ENCODE data around the gene SEMA4D.

SEMA4D gene

DNA sequence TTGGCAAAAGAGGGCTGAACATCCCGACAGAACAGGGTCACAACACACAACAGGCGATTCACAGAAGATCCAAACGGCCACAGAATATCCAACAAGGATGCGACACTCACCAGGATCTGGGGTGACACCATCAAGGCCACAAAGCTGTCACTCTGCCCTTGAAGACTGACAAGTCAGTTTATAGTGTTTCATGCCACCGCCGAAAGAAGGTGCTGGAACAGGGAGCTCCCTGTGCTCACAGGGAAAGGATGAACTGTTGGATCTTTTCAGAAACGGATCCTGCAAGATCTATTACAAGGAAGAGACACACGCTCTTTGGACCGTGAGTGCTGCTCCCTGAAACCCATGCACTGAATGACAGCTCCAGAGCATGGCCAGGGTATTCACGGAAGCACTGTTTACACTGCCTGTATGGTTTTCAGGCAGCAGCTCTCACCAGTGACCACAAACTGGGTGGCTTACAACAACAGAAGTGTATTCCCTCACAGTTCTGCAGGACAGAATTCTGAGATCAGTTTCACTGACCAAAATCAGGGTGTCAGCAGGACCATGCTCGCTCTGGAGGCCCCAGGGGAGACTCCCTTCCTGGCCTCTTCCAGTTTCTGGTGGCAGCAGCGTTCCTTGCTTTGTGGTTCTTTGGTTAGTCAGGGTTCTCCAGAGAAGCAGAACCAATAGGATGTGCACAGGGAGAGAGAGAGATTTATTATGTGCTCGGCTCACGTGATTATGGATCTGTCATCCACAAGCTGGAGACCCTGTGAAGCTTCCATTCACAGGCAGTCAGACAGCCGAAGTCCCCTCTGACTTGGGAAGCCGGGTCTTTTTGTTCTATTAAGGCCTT is 52.8 kb downstream of the SEMA4D start:
- no peak for DNase-seq

DNA sequence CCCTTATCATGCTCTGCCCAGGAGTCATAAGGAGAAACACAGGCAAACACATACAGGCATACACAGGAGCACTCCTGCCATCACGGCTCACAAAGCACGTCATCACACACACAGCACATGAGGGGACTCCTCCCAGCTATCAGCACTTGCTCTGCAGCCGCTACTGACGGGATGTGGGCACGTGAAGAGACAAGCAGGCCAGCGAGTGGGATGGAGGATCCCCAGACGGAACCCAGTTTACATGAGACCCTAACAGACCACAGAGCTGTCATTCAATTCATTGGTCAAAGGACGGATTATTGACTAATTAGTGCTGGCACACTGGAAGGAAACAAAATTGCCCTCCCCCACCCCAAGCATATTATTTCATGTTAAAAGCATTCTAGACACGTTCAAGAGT is 53.6 kb downstream of the SEMA4D start:
- no peak for DNase-seq

DNA sequence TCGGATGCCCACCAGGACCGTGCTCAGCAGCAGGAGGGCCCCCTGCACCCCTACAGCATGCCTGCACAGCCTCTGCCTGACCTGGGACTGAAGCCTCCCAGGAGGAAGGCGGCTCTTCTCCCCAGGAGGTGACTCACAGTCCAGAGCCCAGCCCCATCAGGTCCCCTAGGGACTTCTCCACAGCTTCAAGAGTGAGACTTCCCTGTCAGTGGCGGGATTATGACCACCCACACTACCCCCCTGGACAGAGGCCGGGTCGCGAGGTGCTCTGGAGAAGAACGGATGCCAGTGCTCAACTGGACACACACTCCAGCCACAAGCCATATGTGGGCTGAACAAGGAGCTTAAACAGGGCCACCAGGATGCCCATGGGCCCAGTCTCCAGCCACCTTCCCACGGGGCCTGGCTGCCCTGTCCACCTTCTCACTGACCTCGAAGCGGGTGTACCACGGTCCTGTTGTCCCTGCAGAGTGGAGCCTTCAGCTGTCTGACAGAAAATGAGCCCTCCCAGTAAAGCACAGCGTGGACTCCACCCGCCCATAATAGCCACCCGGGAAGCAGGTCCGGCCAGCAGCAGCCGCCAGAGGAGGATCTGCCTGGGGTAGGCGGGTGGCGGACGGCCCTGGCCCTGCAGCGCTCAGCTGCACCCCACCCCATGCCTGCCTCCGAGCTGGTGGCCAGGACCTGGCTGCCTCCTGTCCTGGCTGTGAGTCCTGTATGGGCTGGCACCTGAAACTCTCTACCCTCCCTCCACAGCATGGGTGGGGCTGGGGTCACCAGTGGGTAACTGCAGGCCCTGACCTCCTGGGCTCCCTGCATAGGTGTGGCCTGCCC is 54.7 kb downstream of the SEMA4D start:
- no peak for DNase-seq

DNA sequence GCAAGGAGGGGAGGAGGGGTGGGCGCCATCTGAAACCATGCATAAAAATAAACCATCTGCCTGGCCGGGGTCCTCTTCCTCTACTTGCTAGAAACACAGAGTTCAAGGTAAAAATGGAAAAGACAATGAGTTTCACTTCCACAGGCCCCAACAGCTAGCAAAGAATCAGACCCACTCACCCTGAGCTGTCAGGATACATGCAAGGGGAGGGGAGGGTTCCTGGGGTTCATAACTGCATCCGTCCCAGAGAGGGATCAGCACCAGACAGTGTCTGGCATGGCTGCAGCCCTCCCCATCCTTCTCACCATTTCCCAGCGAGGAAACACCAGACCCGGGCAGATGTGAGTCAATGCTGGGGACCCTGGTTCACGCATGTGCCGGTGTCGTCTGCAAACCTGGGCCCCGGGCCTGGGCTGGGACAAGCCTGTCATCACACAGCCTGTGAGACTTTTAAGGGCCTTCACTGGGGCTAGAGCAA is 55.4 kb downstream of the SEMA4D start:
- no peak for DNase-seq

DNA sequence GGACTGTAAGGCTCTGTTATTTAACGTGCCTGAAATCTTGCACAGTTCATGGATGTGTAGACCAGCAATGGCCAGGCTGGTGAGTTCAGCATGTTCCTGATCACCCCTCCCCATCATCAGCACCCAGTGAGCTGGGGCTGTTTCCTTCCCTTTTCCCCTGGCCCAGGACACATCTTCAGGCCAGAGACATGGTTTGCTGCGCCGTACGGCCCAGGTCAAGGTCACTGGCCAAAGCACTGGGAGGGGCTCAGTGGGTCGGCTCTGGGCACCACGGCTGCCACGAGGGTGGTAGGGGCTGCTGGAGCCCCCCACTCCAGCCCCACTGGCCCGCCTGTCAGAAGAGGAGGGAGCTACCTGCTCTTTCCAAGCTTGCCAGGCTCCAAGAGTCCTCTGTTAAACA is 55.9 kb downstream of the SEMA4D start:
- no peak for DNase-seq

DNA sequence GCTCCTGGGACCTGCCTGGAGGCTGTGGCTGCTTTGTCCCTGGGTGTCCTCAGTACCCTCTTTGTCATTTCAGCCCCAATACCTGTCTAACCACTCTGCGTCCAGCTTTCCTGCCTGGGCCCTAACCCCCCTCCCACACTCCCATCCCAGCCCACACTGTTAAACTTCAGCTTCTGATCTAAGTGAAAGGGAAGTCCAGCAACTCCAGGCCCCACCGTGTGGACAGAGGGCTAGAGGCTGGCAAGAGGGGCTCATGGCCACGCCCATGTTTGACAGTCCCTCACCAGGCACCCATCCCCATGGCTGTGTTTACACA is 56.3 kb downstream of the SEMA4D start:
- no peak for DNase-seq

DNA sequence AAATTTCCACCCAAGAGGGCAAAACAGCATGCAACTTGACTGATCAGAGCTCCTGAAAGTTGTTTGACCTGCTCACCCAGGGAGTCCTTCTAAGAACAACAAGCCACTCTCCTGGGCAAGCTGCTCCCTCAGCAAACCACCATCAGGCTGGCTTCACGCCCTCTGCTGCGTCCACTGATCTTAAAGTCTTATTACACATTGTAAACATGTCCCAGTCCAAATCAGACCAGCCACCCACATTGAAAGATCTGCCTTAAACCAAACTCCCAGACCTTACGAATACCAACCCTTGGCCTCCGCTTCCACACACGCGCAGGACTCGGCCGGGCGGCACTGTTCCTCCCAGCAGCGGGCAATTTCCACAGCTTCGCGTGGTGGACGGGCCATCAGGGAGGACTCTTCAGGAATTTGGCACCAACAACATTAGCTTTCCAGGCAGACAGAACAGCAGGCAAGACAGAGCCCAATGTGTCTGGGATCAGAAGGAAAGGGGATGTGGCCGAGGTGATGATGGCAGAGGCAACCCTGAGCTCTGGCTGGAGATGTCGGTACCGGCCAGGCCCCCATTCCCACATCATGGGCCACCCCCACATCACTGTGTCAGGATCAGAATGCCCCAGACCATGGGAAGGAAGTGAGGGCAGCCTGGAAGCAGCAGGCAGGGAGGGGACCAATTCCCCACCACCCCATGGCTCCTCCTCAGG is 56.8 kb downstream of the SEMA4D start:
- no peak for DNase-seq

DNA sequence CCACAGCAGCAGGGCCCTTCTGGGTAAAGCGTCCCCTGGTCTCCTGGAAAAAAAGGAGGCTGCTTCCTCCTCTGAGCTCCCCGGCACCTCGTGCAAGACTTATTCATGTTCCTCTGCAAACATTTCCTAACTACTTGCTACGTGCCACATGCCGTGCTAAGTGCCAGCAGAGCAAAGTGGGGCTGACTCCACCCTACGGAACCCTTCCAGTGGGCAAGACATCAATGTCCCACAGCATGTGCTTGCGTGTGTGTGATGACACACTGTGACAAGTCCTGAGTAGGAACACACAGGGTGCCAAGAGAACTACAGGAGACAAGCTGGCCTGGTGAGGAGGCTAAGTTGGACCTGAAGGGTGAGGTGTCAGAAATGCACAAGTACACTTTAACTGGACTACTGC is 57.4 kb downstream of the SEMA4D start:
- no peak for DNase-seq

DNA sequence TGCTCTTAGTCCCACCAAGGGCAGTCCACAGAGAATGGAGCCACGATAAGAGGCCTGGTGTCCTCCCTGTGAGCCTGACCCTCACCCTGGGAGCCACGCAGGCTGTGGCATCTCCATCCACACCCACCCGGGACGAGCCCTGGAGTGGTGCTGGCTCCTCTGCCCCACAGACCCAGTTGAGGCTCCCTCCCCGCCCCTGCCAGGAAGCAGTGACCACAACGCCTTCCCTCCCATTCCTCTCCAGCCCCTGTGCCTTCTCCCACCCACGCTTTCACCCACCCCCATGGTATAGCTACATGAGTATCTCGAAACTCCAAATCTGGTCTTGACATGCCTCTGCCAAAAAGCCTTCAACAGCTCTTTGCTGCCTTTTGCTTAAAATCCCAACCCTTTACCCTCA is 57.9 kb downstream of the SEMA4D start:
- no peak for DNase-seq

DNA sequence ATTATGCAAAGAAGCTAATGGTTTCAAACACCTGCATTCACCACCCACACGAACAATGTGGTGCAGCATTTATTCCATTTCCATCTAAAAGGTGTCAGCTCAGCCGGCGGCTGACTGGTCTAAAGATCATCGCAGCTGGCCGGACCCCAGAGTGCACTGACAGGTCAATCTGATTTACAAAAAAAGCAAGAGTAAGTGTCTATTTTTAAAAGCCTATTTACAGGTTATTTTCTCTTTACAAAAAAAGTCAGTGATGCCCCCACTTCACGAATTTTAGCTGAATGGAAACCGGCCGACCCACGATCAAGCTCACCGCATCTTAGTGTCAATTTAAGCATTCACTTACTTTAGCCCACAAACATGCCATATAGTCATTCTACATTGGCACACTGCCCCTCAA is 58.3 kb downstream of the SEMA4D start:
- no peak for DNase-seq

DNA sequence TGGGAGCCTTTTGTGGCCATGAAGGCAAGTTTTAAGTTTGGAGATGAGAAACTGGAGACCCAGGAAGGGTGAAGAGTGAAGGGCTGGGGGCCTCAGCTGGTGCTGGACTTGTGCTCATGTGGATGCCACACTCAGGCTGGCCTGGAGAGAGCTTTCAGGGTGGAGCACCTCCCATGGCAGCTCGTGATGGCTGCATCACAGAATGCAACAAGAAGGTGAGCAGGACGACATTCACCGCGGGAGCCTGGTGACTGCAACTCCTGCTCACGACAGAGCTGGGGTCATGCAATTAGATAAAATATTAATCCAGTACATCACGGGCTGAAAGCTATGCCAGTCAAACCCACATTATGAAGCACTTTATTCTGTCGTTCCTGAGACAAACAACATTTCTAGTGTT is 59.7 kb downstream of the SEMA4D start:
- no peak for DNase-seq

DNA sequence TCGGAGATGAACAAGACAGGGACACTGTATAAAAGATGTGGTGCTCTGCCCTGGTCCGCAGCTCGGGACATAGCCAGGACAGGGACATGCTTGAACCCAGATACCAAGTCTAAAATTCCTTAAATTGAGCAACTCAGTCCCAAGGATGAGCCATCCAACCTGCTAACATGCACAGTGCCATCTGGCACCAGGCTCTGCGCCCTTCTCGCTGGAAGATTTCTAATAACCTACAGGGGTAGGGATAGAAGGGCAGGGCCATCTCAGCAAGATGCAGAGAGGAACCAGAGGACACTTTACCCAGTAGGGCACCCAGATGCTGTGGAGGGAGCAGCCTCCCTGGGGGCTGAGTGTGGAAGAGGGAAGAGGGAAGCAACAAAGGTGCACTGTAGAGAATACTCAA is 60.1 kb downstream of the SEMA4D start:
- no peak for DNase-seq

DNA sequence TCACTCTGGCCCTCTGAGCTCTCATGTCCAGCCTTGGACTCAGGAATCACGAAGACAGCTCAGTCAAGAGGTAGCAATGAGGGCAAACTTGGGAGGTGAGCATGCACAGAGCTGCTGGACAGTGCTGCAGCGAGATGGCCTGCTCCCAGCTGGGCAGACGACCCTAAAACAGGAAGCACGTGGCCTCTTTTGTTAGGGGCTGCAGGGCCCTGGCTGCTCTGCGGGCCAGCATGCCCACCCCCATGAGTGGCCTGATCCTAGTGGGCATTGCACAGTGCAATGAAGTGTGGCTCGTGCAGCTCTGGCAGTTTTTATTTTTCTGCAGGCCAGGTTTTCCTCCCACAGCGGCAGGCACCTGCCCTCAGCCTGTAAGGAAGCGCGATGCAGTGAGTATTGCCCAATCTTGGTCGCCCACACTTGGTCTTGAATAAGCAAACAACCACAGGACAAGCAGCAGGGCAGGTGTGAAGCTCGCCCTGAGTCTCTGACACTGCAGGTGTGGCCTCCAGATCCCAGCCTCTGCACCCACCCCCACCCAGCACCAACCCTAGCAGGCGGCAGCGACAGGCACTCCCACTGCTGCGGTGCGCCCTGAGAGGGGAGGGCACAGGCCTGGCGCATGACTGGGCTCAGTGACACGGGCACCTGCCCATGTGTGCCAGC is 60.8 kb downstream of the SEMA4D start:
- DNase-seq, result no peak

DNA sequence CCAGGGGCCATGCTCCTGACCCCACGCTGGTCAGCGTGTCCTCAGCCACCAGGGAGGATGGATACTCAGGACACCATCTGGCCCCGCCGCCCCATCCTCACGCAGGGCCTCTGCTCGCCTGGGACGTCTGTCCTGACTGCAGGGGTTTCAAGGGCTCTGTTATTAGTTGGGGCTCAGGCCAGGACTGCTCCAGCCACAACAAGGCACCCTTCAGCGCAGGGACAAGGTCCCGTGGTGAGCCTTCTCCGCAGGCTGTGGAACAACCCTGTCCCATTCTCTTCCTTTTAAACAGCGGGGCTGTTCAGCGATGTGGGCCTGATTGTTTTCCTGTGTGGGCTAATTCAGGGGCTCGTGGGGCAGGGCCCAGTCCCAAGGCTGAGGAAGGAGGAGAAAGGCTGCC is 61.6 kb downstream of the SEMA4D start:
- DNase-seq, result no peak

DNA sequence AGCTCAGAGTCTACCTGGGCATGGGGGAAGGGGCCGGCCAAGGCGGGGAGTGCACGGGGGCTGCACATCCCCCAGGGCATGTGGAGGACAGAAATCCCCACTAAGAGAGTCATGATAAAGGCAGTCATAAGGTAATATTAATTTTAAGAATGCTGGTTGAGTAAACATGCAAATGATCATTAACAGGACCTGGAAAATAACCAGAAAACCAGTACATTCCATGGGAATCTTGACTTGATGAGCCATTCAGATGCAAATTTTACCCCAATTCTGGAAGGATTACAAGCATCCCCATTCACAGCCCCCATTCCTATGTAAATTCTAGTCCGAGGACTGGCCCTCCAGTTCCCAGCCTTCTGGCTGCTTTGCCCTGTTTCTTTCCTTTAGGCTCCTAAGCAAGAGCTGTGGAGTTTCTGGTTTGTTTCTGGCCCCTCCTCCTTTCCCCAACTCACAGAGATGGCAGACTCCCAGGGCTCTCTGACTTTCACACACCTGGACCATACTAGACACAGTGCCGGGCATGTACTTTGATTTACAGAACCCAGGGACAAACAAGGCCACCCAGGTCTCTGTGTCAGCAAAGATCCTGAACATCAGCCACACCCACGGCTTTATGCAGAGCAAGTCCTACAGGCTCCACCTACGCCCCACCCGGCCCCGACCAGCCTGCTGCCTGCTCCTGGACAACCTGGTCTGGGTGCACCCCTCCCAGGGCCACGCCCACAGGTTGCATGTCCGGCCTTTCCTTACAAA is 62.7 kb downstream of the SEMA4D start:
- DNase-seq, result no peak

DNA sequence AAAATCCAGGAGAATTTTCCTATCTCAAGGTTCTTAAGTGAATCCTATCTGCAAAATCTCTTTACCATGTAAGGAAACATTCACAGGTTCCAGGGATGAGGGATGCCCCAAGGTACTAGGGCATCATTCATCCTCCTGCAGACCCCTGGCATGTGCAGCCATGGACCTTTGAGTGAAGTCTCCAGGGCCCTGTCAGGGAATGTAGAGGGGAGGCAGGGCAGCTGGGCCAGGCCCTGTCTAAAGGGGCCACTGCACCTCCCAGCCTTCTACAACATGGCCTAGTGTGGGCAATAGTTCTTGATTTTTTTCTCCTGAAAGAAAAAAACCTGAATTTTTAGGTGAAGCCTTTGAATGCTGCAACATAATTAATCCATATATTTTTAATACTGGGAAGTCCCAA is 63.3 kb downstream of the SEMA4D start:
- DNase-seq, result no peak

DNA sequence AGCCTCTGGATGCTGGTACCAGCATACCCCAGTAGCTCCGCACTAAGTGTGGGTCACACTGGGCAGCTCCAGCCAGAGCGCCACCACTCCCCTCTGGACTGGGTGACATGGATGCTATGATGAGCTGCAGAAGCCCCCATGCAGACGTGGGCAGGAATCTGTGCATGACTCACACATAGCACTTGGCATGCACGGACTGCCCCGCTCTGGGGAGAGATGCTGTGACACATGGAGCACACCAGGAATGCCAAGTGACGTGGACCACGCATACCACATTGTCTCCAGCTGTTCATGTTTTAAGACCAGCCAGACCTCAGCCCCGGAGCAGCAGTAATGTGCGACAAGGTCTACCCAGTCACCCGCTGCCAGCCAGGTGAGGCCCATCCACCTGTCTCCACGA is 64.1 kb downstream of the SEMA4D start:
- no peak for DNase-seq

DNA sequence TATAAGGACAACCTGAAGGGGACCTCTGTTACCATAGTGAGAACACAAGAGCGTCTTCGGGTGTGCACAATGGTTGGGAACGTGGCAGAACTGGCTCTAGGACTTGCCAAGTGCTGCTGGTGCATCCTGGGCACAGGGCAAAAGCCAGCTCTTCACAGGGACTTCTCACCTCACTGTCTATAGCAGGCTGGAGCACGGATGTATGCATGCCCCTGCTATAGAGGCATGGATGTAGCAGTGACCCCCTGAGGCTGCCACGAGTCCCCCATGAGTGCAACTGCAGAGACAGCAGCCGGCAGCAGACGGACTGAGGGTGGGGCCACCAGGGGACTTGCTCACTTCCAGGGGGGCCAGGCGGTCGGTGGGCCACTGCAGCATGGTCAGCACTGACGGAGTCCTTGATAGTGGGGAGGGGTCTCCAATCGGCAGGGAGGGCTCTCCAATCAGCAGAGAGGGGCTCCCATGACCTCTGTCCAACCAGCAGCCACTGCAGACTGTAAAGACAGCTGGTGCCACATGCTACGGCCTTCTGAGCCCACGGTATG is 64.9 kb downstream of the SEMA4D start:
- no peak for DNase-seq

DNA sequence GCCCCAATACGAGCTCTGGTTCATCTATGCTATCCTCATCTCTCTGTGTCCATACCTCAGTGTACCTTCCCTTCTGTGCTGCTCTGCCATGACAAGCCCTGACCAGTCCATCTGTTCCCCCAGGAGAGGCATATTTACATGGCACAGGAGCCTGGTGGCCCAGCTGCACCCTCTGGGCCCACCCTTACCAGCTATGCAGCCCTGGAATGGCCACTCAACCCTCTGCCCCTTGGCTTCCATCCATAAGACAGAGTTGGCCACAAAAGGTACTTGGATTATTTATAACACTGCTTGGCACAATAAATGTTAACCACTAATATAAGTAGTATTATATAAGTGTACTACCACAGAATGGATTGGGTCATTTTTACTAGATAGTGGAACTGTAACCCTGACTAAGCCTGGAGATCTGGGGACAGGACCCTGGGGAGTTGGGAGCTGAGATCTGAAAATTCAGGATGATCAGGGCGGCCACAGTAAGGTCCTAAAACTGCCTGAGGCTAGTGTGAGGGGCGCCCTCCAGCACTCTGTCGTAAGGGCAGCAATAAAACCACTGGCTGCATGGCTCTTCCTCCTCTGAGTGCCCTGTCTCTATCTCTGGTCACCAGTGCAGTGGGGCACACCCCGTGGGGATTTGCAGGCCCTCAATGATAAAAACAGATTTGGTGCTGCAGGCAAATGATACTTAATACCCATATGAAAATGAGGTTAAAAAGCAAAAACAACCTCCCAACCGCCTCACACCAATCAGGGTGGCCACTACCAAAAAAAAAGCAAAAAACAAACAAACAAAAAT is 65.8 kb downstream of the SEMA4D start:
- DNase-seq, result no peak

DNA sequence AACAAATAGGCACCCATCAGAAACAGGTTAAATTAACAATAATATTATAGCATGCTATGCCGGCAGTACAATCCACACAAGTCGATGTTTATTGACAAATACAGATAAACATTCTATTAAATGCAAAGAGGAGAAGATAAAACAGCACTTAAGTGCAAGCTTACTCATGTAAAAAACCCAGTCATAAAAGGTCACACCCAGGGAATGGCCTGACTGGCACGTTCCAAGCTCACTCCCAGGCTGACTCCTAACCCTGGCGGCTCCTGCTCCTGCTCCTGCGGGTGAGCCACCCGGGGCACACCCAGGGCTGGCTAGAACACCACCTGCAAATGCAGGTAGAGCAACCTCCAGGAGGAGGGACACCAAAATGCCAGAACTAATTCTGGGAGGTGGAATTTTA is 66.9 kb downstream of the SEMA4D start:
- DNase-seq, result no peak
